Ishikawa (cell line): ENCODE measurements around the gene FAM135A.

Experiments used
- CEBPB ChIP-seq: IDR thresholded peaks from 2 replicates; pipeline ENCODE4 v1.6.1; 2012
- CREB1 ChIP-seq: IDR thresholded peaks from 2 replicates; pipeline ENCODE4 v1.6.1; 2012; ENCODE audit warnings: low read depth
- EGR1 ChIP-seq: IDR thresholded peaks from 2 replicates; pipeline ENCODE4 v1.6.1; 2012
- EP300 ChIP-seq: IDR thresholded peaks from 2 replicates; pipeline ENCODE4 v1.6.1; 2012; ENCODE audit warnings: borderline replicate concordance
- FOXM1 ChIP-seq: IDR thresholded peaks from 2 replicates; pipeline ENCODE4 v1.6.1; 2012; ENCODE audit warnings: low read depth, borderline replicate concordance
- MAX ChIP-seq: IDR thresholded peaks from 2 replicates; pipeline ENCODE4 v1.6.1; 2012
- NFIC ChIP-seq: IDR thresholded peaks from 2 replicates; pipeline ENCODE4 v1.6.1; 2012
- RAD21 ChIP-seq: IDR thresholded peaks from 2 replicates; pipeline ENCODE4 v1.6.1; 2012; ENCODE audit warnings: low read depth
- TAF1 ChIP-seq: IDR thresholded peaks from 2 replicates; pipeline ENCODE4 v1.6.1; 2012; ENCODE audit warnings: low read depth, mild to moderate bottlenecking
- TCF12 ChIP-seq: IDR thresholded peaks from 2 replicates; pipeline ENCODE4 v1.6.1; 2012; ENCODE audit warnings: low read depth
- TEAD4 ChIP-seq: IDR thresholded peaks from 2 replicates; pipeline ENCODE4 v1.6.1; 2012
- YY1 ChIP-seq: IDR thresholded peaks from 2 replicates; pipeline ENCODE4 v1.6.1; 2012; ENCODE audit warnings: low read depth
- ZBTB7A ChIP-seq: IDR thresholded peaks from 2 replicates; pipeline ENCODE4 v1.6.1; 2012; ENCODE audit warnings: low read depth
- TF ChIP-seq, protein P1 (sequence below): IDR thresholded peaks from 2 replicates; pipeline ENCODE4 v1.6.1; 2012; ENCODE audit warnings: low read depth, mild to moderate bottlenecking
- TF ChIP-seq, protein P2 (sequence below): IDR thresholded peaks from 2 replicates; pipeline ENCODE4 v1.6.1; 2012

The FAM135A gene

DNA sequence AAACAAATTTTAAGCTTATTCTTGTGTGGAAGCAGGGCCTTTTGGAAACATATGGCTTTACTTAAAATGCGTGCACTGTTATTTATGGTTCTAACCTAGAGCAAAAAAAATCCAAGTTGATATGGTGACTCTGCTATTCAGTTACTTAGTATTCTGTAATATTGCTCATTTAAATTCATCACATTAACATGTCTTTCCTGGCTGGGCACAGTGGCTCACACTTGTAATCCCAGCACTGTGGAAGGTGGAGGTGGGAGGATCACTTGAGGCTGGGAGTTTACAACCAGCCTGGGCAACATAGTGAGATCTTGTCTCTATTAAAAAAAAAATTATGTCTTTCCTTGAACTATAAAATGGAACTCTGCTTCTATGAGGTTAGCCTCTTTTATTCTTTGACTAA is 95.6 kb downstream of the FAM135A start:
- TF ChIP-seq CREB1 (no peak), TAF1 (no peak), ZBTB7A (no peak), TEAD4 (no peak), CEBPB (no peak), MAX (no peak), EGR1 (no peak), FOXM1 (no peak), EP300 (no peak), NFIC (no peak), TCF12 (no peak)
- TF ChIP-seq, protein P1, sequence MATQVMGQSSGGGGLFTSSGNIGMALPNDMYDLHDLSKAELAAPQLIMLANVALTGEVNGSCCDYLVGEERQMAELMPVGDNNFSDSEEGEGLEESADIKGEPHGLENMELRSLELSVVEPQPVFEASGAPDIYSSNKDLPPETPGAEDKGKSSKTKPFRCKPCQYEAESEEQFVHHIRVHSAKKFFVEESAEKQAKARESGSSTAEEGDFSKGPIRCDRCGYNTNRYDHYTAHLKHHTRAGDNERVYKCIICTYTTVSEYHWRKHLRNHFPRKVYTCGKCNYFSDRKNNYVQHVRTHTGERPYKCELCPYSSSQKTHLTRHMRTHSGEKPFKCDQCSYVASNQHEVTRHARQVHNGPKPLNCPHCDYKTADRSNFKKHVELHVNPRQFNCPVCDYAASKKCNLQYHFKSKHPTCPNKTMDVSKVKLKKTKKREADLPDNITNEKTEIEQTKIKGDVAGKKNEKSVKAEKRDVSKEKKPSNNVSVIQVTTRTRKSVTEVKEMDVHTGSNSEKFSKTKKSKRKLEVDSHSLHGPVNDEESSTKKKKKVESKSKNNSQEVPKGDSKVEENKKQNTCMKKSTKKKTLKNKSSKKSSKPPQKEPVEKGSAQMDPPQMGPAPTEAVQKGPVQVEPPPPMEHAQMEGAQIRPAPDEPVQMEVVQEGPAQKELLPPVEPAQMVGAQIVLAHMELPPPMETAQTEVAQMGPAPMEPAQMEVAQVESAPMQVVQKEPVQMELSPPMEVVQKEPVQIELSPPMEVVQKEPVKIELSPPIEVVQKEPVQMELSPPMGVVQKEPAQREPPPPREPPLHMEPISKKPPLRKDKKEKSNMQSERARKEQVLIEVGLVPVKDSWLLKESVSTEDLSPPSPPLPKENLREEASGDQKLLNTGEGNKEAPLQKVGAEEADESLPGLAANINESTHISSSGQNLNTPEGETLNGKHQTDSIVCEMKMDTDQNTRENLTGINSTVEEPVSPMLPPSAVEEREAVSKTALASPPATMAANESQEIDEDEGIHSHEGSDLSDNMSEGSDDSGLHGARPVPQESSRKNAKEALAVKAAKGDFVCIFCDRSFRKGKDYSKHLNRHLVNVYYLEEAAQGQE = no peak
- TF ChIP-seq, protein P2, sequence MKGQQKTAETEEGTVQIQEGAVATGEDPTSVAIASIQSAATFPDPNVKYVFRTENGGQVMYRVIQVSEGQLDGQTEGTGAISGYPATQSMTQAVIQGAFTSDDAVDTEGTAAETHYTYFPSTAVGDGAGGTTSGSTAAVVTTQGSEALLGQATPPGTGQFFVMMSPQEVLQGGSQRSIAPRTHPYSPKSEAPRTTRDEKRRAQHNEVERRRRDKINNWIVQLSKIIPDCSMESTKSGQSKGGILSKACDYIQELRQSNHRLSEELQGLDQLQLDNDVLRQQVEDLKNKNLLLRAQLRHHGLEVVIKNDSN = no peak

DNA sequence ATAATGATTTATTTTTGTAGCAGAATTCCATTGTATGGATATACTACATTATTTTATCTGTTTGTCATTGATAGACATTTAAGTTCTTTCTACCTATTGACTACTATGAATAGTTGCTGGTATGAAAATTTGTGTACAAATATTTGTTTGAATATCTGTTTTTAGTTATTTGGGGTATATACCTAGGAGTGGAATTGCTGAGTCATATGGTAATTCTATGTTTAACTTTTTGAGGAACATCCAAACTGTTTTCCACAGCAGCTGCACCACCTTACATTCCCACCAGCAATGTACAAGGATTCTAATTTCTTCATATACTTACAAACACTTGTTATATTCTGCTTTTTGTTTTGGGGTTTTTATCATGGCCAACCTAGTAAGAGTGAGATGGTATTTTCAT is 97.3 kb downstream of the FAM135A start:
- TF ChIP-seq, protein P2 = no peak
- TF ChIP-seq EGR1 (no peak), TEAD4 (no peak), MAX (no peak), YY1 (no peak), EP300 (no peak), CEBPB (no peak), FOXM1 (no peak), TAF1 (no peak), ZBTB7A (no peak), TCF12 (no peak), RAD21 (no peak), CREB1 (no peak)
- TF ChIP-seq, protein P1 = no peak

DNA sequence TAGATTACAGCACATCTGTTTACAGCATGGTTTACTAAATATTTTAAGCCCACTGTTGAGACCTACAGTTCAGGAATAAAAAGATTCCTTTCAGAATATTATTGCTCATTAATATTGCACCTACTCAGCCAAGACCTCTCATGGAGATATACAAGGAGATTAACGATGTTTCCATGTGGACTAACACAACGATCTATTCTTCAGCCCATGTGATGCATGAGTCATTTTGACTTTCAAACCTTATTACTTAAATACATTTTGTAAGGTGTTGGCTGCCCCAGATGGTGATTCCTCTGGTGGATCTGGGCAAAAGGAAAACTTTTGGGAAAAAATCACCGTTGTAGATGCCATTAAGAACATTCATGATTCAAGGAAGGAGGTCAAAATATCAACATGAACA is 105.4 kb downstream of the FAM135A start:
- TF ChIP-seq ZBTB7A (no peak), EP300 (no peak), RAD21 (no peak)

DNA sequence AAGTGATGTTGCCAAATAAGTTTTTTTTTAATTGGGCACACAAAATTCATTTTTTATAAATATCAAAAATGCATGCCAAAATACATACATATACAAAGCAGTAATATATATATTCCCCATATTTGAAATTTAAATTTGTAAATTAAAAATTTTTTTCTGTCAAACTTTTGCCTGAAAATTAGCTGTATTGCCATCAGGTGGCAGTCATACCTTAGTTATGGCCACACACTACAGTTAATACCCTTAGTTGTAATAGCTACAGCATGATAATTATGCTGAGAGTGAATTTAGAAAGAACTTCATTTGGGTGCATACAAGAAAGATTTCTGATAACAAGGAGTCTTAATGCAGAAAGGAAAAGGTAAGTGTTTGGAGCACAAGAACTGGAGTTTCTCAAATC is 107.3 kb downstream of the FAM135A start:
- TF ChIP-seq NFIC (no peak), RAD21 (peak; percentile 51)

- TF ChIP-seq, protein P1 = peak; percentile 77
- TF ChIP-seq TAF1 = no peak
- TF ChIP-seq, protein P2 = no peak
- TF ChIP-seq MAX = no peak
- TF ChIP-seq CREB1 = no peak
- no peak for TF ChIP-seq YY1
- no peak for TF ChIP-seq EP300
- no peak for TF ChIP-seq TEAD4
These were observed 111.5 kb downstream of the FAM135A start for GRCh38 chr6:70524721-70525286.
